Left ventricle myocardium superior (tissue), 1 donor: ENCODE data around the gene MAP3K4. TPM values are rescaled to one million over a fixed set of nuclear protein-coding genes. Genes with fewer than 3 reads are reported as not detected.

Experiments
- ATAC-seq: fragments of 200-7000 bp; cut with Tn5 transposase; one replicate; pipeline ENCODE4 v1.9.1; 2020; ENCODE audit warnings: mild to moderate bottlenecking, moderate library complexity
- DNase-seq: peaks from one replicate; pipeline ENCODE4 v3.0.0-alpha.2; 2020
- intact Hi-C: fragments of 100-400 bp; cut with micrococcal nuclease; formaldehyde crosslinking; loops from one replicate; pipeline ENCODE4 v1.11.0; 2022
- long read RNA-seq: library from polyadenylated mRNA; unstranded; transcript quantifications from one replicate; pipeline ENCODE4 v2.0.0, GENCODE V29; 2021
- total RNA-seq: library from RNA; stranded (reverse); fragmentation: NEBNext Ultra II Directional; extraction: Animal tissue kit (Norgen Biotek cat#: 25700); gene quantifications from one replicate; pipeline ENCODE4 v1.2.1, GENCODE V29; 2021
- donor health status: DM: no; HTN: yes; CAD: no; lungs with severe emphysema.

MAP3K4 gene
- 43.6 TPM for total RNA-seq
- long read RNA-seq, full-length matches to known transcripts, result 1 of 33 reads
- long read RNA-seq, partial matches to known transcripts, result 26 of 33 reads
- long read RNA-seq, other reads (novel, unspliced or antisense), result 6 of 33 reads

- intact Hi-C loops, result loop anchor here (2.0 kb wide), 1 partner anchor 59 kb away; no protein-coding TSS in a partner anchor
- peak; percentile 91 for ATAC-seq
- peak; percentile 90 for DNase-seq
These were observed at the start of gene MAP3K4 for GRCh38 chr6:160991406-160992060. Gene MAP3K4 (plus strand): TSS chr6:160991769. CDS start chr6:160991932, 163 bp downstream.

- no peak for ATAC-seq
- DNase-seq, result no peak
- intact Hi-C loops, result no loop called here
These were observed 47.6 kb upstream of the MAP3K4 start for GRCh38 chr6:160943997-160944396.

GRCh38 chr6:160945516-160946177 is 45.9 kb upstream of the MAP3K4 start:
- intact Hi-C loops, result no loop called here
- ATAC-seq (no peak), DNase-seq (no peak)

GRCh38 chr6:160949531-160949930 is 42.0 kb upstream of the MAP3K4 start:
- ATAC-seq (peak; percentile 63), DNase-seq (no peak)
- intact Hi-C loops, result no loop called here

- intact Hi-C loops, result no loop called here
- peak; percentile 92 for ATAC-seq
These were observed 41.1 kb upstream of the MAP3K4 start for GRCh38 chr6:160950507-160950906.

GRCh38 chr6:160951187-160952030 is 40.2 kb upstream of the MAP3K4 start:
- intact Hi-C loops, result no loop called here
- peak; percentile 16 for ATAC-seq
- no peak for DNase-seq

More at GRCh38 chr6:160950507-160950906, 41.1 kb upstream of the MAP3K4 start:
- DNase-seq, result no peak

- intact Hi-C loops, result no loop called here
- DNase-seq (no peak), ATAC-seq (no peak)
These were observed 38.8 kb upstream of the MAP3K4 start for GRCh38 chr6:160952633-160953281.

GRCh38 chr6:160955508-160956295 is 35.9 kb upstream of the MAP3K4 start:
- intact Hi-C loops, result no loop called here
- DNase-seq, result no peak
- ATAC-seq, result no peak

- no peak for ATAC-seq
- DNase-seq, result no peak
- intact Hi-C loops, result no loop called here
These were observed 35.1 kb upstream of the MAP3K4 start for GRCh38 chr6:160956300-160957035.

- DNase-seq (no peak), ATAC-seq (no peak)
- intact Hi-C loops, result no loop called here
These were observed 31.7 kb upstream of the MAP3K4 start for GRCh38 chr6:160959726-160960435.

GRCh38 chr6:160960839-160961238 is 30.7 kb upstream of the MAP3K4 start:
- ATAC-seq, result no peak

GRCh38 chr6:160962835-160963623 is 28.5 kb upstream of the MAP3K4 start:
- DNase-seq (no peak), ATAC-seq (no peak)
- intact Hi-C loops, result no loop called here

More at GRCh38 chr6:160960839-160961238, 30.7 kb upstream of the MAP3K4 start:
- no peak for DNase-seq
- intact Hi-C loops, result no loop called here

GRCh38 chr6:160963651-160964050 is 27.9 kb upstream of the MAP3K4 start:
- no peak for ATAC-seq
- intact Hi-C loops, result no loop called here
- DNase-seq, result no peak

- no peak for DNase-seq
- intact Hi-C loops, result no loop called here
- ATAC-seq, result no peak
These were observed 25.7 kb upstream of the MAP3K4 start for GRCh38 chr6:160965893-160966292.

- intact Hi-C loops, result no loop called here
- ATAC-seq (peak; percentile 63), DNase-seq (no peak)
These were observed 24.9 kb upstream of the MAP3K4 start for GRCh38 chr6:160966493-160967229.

- intact Hi-C loops, result no loop called here
These were observed 24.2 kb upstream of the MAP3K4 start for GRCh38 chr6:160967351-160967750.

More at GRCh38 chr6:160967351-160967750, 24.2 kb upstream of the MAP3K4 start:
- peak; percentile 51 for ATAC-seq
- no peak for DNase-seq
